Breast epithelium (tissue), 4 donors: ENCODE measurements around the gene HRH1. TPM values are rescaled to one million over a fixed set of nuclear protein-coding genes. Genes with fewer than 3 reads are reported as not detected.

Experiments
- DNase-seq, 2 donors: peaks; one replicate each; pipeline ENCODE4 v3.0.0-alpha.2; 2019; ENCODE audit warnings: low spot score in 2 of 2
- H3K27ac ChIP-seq, 2 donors: fragments of 200-600 bp; sonication (generic) in 1 of 2; one replicate each; pipeline ENCODE4 v1.5.1; 2016 to 2019; ENCODE audit warnings: mild to moderate bottlenecking in 1 of 2
- H3K27me3 ChIP-seq, 2 donors: fragments of 200-600 bp; sonication (generic) in 1 of 2; one replicate each; pipeline versions ENCODE4 v1.5.1 to v1.6.0; 2017 to 2019; ENCODE audit warnings: control low read depth in 1 of 2, mild to moderate bottlenecking in 1 of 2
- H3K36me3 ChIP-seq: fragments of 200-600 bp; one replicate; pipeline ENCODE4 v1.5.1; 2019
- H3K4me1 ChIP-seq, 2 donors: fragments of 200-600 bp; sonication (generic); one replicate each; pipeline ENCODE4 v1.5.1; 2016 to 2019; ENCODE audit warnings: control low read depth in 1 of 2
- H3K4me3 ChIP-seq, 3 donors: fragments of 200-600 bp; sonication (generic); 1 replicate in 2 of 3; 2 replicates in 1 of 3; pipeline ENCODE4 v1.5.1; 2016 to 2019; ENCODE audit warnings: mild to moderate bottlenecking in 3 of 3, moderate library complexity in 2 of 3
- H3K9me3 ChIP-seq, 2 donors: fragments of 200-600 bp; sonication (generic) in 1 of 2; one replicate each; pipeline ENCODE4 v1.5.1; 2016 to 2019; ENCODE audit warnings: control low read depth in 1 of 2
- POLR2A ChIP-seq: fragments of 450-650 bp; IDR thresholded peaks from one replicate; pipeline ENCODE4 v1.6.1; 2016; ENCODE audit warnings: antibody characterized with exemption, mild to moderate bottlenecking, moderate library complexity
- POLR2AphosphoS5 ChIP-seq, 3 donors: sonication (generic); formaldehyde crosslinking; IDR thresholded peaks; one replicate each; pipeline ENCODE4 v1.6.1; 2017; ENCODE audit warnings: antibody characterized with exemption in 3 of 3
- intact Hi-C: fragments of 100-400 bp; cut with DNase I; formaldehyde crosslinking; loops from one replicate; pipeline ENCODE4 v1.15.1; 2023; ENCODE audit warnings: low total_unique reads
- total RNA-seq, 3 donors: library from RNA; depleted of rRNA; stranded (reverse); fragments of >200 nt; gene quantifications; one replicate each; pipeline ENCODE4 v1.1.0, GENCODE V29; 2016
- TF ChIP-seq, protein P1 (sequence below), 3 donors: fragments of 450-650 bp; IDR thresholded peaks; one replicate each; pipeline ENCODE4 v1.5.1; 2016 to 2017; ENCODE audit warnings: antibody characterized with exemption in 3 of 3, mild to moderate bottlenecking in 3 of 3, moderate library complexity in 3 of 3

HRH1 gene
- total RNA-seq, 3 donors from 2014 or later: 3.8 to 4.2 (median 3.9) TPM

GRCh38 chr3:11238060-11238459 is 83.8 kb downstream of the HRH1 start:
- Histone ChIP-seq H3K9me3 (no peaks in the 10 kb centered on the region), H3K27me3 (no peaks in the 10 kb centered on the region), H3K36me3 (no peaks in the 10 kb centered on the region), H3K27ac (no peak overlapping the region), H3K4me3 (no peak overlapping the region), H3K4me1 (no peaks in the 10 kb centered on the region)
- intact Hi-C loops: no loop called here
- no peak for DNase-seq
- TF ChIP-seq POLR2A (no peak), POLR2AphosphoS5 (IDR thresholded peaks at IDR 0.05) (no peak)
- TF ChIP-seq, protein P1, sequence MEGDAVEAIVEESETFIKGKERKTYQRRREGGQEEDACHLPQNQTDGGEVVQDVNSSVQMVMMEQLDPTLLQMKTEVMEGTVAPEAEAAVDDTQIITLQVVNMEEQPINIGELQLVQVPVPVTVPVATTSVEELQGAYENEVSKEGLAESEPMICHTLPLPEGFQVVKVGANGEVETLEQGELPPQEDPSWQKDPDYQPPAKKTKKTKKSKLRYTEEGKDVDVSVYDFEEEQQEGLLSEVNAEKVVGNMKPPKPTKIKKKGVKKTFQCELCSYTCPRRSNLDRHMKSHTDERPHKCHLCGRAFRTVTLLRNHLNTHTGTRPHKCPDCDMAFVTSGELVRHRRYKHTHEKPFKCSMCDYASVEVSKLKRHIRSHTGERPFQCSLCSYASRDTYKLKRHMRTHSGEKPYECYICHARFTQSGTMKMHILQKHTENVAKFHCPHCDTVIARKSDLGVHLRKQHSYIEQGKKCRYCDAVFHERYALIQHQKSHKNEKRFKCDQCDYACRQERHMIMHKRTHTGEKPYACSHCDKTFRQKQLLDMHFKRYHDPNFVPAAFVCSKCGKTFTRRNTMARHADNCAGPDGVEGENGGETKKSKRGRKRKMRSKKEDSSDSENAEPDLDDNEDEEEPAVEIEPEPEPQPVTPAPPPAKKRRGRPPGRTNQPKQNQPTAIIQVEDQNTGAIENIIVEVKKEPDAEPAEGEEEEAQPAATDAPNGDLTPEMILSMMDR (IDR thresholded peaks at IDR 0.05): no peak

- TF ChIP-seq, protein P1 (IDR thresholded peaks at IDR 0.05): no peak
- no peak for TF ChIP-seq POLR2AphosphoS5 (IDR thresholded peaks at IDR 0.05)
- TF ChIP-seq POLR2A: no peak
- no peak overlapping the region for H3K4me3 ChIP-seq
- no peaks in the 10 kb centered on the region for H3K9me3 ChIP-seq
- H3K27me3 ChIP-seq: no peaks in the 10 kb centered on the region
- no peak for DNase-seq
- no peaks in the 10 kb centered on the region for H3K4me1 ChIP-seq
- intact Hi-C loops: no loop called here
- H3K36me3 ChIP-seq: no peaks in the 10 kb centered on the region
- no peak overlapping the region for H3K27ac ChIP-seq
Measured at GRCh38 chr3:11238880-11239279, 84.6 kb downstream of the HRH1 start.

DNA sequence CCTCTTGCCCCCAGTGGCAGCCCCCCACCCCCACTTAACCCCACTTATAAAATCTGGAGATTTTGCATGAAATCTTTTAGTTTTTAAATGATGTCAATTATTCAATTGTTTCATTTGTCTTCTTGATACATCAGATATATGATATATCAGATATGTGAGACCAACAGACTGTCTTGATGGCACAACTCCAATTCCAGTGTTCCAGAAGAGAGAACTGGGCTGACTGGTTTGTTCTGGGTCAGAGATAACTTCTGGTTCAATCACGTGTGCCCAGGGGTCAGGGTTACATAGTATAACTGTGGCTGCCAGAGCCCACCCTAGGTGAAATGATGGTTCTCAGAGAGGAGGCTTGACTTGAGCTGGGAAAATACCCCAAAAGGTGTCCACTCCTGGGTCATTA is 85.5 kb downstream of the HRH1 start:
- Histone ChIP-seq H3K9me3 (no peaks in the 10 kb centered on the region), H3K36me3 (no peaks in the 10 kb centered on the region), H3K27me3 (no peaks in the 10 kb centered on the region), H3K4me1 (no peaks in the 10 kb centered on the region), H3K4me3 (no peak overlapping the region), H3K27ac (no peak overlapping the region)
- DNase-seq: no peak
- intact Hi-C loops: no loop called here
- TF ChIP-seq, protein P1 (IDR thresholded peaks at IDR 0.05): no peak
- no peak for TF ChIP-seq POLR2A
- no peak for TF ChIP-seq POLR2AphosphoS5 (IDR thresholded peaks at IDR 0.05)

DNA sequence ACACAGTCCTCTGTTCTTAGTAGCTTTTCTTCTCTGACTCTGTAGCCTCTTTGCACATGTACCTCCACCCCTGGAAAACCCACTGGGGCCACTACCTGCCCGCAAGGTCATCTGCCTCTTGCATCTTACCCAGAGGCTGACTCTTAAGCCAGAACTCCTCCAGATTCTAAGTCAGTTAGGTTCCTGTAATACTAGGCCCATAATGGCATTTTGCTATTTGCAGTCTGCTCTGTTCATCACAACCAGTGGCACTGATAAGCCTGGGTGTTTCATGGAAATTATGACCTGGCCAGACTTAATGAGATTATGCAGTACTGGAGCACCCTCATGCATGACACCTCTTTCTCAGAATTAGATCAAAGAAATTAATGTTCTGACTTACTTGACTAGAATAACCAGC is 86.2 kb downstream of the HRH1 start:
- intact Hi-C loops: no loop called here
- no peaks in the 10 kb centered on the region for H3K36me3 ChIP-seq
- TF ChIP-seq, protein P1 (IDR thresholded peaks at IDR 0.05): no peak
- TF ChIP-seq POLR2AphosphoS5 (IDR thresholded peaks at IDR 0.05) (no peak), POLR2A (no peak)
- H3K9me3 ChIP-seq: no peaks in the 10 kb centered on the region
- no peaks in the 10 kb centered on the region for H3K4me1 ChIP-seq
- DNase-seq: no peak
- H3K27ac ChIP-seq: no peak overlapping the region
- H3K27me3 ChIP-seq: no peaks in the 10 kb centered on the region
- H3K4me3 ChIP-seq: no peak overlapping the region

- no peaks in the 10 kb centered on the region for H3K27me3 ChIP-seq
- H3K9me3 ChIP-seq: no peaks in the 10 kb centered on the region
- no peak overlapping the region for H3K27ac ChIP-seq
- no peak for DNase-seq
- H3K36me3 ChIP-seq: no peaks in the 10 kb centered on the region
- H3K4me3 ChIP-seq: no peak overlapping the region
- TF ChIP-seq POLR2AphosphoS5 (IDR thresholded peaks at IDR 0.05) (no peak), POLR2A (no peak)
- TF ChIP-seq, protein P1 (IDR thresholded peaks at IDR 0.05): no peak
- intact Hi-C loops: no loop called here
- H3K4me1 ChIP-seq: no peaks in the 10 kb centered on the region
Measured at GRCh38 chr3:11244121-11244677, 89.9 kb downstream of the HRH1 start.
